H1 (cell line): ENCODE results near the gene ATPAF2. TPM values are rescaled to one million over a fixed set of nuclear protein-coding genes. Genes with fewer than 3 reads are reported as not detected.

Experiments
- CTCF ChIA-PET: fragments of 300-600 bp; sonication (Branson Sonifier 250); formaldehyde crosslinking; loops from one replicate; lab custom pipeline; 2021; ENCODE audit not compliant: partially characterized antibody; lab: Charles Lee
- POLR2A ChIA-PET: fragments of 300-600 bp; sonication (Branson Sonifier 250); formaldehyde crosslinking; loops from one replicate; lab custom pipeline; 2021; ENCODE audit warnings: inconsistent platforms; ENCODE audit not compliant: partially characterized antibody; lab: Charles Lee
- DNase-seq, 2 experiments: peaks; one replicate each; pipeline versions ENCODE4 v3.0.0 to v3.0.0-alpha.2; 2010 to 2022; ENCODE audit warnings: low spot score in 2 of 2, low read depth in 1 of 2, mixed read lengths in 1 of 2
- FAIRE-seq: peaks from 2 replicates; lab custom pipeline; 2011; peaks lifted over from hg19 to GRCh38; lab: Jason Lieb, UNC
- H2AFZ ChIP-seq: 2 replicates; pipeline ENCODE4 v1.8.1; 2012; ENCODE audit warnings: low read length, inconsistent platforms
- H2AK5ac ChIP-seq: 2 replicates; pipeline ENCODE4 v1.6.1; 2013; ENCODE audit warnings: low read depth, low read length
- H2BK120ac ChIP-seq: replicated peaks from 2 replicates; pipeline ENCODE3; 2013; ENCODE audit warnings: low read depth, low read length, inconsistent platforms
- H2BK12ac ChIP-seq: 2 replicates; pipeline ENCODE4 v1.6.1; 2013; ENCODE audit warnings: low read depth, low read length
- H2BK15ac ChIP-seq: 2 replicates; pipeline ENCODE4 v1.6.1; 2013; ENCODE audit warnings: low read length
- H2BK20ac ChIP-seq: 2 replicates; pipeline ENCODE4 v1.6.1; 2013; ENCODE audit warnings: low read length
- H2BK5ac ChIP-seq: 2 replicates; pipeline ENCODE4 v1.6.1; 2013; ENCODE audit warnings: low read depth, low read length
- H3K14ac ChIP-seq: 2 replicates; pipeline ENCODE4 v1.6.1; 2013; ENCODE audit warnings: inconsistent platforms; ENCODE audit not compliant: insufficient read length
- H3K18ac ChIP-seq: 2 replicates; pipeline ENCODE4 v1.6.1; 2013; ENCODE audit warnings: low read length; ENCODE audit errors: extremely low read depth
- H3K23ac ChIP-seq: 2 replicates; pipeline ENCODE4 v1.6.1; 2013; ENCODE audit warnings: inconsistent platforms; ENCODE audit not compliant: insufficient read length
- H3K23me2 ChIP-seq: 2 replicates; pipeline ENCODE4 v1.6.1; 2013; ENCODE audit warnings: low read depth, low read length
- H3K27ac ChIP-seq: 2 replicates; pipeline ENCODE4 v1.6.1; 2011; ENCODE audit warnings: low read depth, low read length, inconsistent platforms
- H3K27me3 ChIP-seq, 4 experiments: replicated peaks in 1 of 4; 1 replicate in 1 of 4; 2 replicates in 3 of 4; pipeline versions ENCODE4 v1.6.1 to v1.8.1; 2011 to 2013; ENCODE audit warnings: low read length in 3 of 4, mild to moderate bottlenecking in 3 of 4, inconsistent platforms in 2 of 4, mixed read lengths in 2 of 4, moderate library complexity in 1 of 4; ENCODE audit not compliant: control insufficient read depth in 3 of 4, insufficient read depth in 3 of 4; ENCODE audit errors: extremely low read depth in 1 of 4
- H3K36me3 ChIP-seq, 4 experiments: 2 replicates each; pipeline versions ENCODE4 v1.6.1 to v1.8.1; 2011 to 2013; ENCODE audit warnings: mild to moderate bottlenecking in 4 of 4, low read length in 3 of 4, moderate library complexity in 2 of 4, control low read depth in 1 of 4, inconsistent platforms in 1 of 4; ENCODE audit not compliant: insufficient read depth in 4 of 4, control insufficient read depth in 2 of 4
- H3K4ac ChIP-seq: replicated peaks from 2 replicates; pipeline ENCODE3; 2013; ENCODE audit warnings: low read length, low read depth, mixed read lengths, inconsistent platforms; ENCODE audit not compliant: insufficient read length
- H3K4me1 ChIP-seq, 4 experiments: replicated peaks in 1 of 4; 1 replicate in 1 of 4; 2 replicates in 3 of 4; pipeline versions ENCODE4 v1.6.1 to v1.8.1; 2011 to 2013; ENCODE audit warnings: low read length in 3 of 4, inconsistent platforms in 2 of 4, mixed read lengths in 1 of 4; ENCODE audit not compliant: insufficient read depth in 4 of 4, control insufficient read depth in 3 of 4
- H3K4me2 ChIP-seq, 2 experiments: 2 replicates each; pipeline versions ENCODE4 v1.6.1 to v1.8.1; 2011 to 2013; ENCODE audit warnings: low read depth in 2 of 2, low read length in 2 of 2, control low read depth in 1 of 2, inconsistent platforms in 1 of 2, mild to moderate bottlenecking in 1 of 2; ENCODE audit not compliant: insufficient read depth in 1 of 2
- H3K4me3 ChIP-seq, 4 experiments: fragments of 200-600, 300-600 bp in 1 of 4; sonication (generic), shearing (Covaris generic), sonication (Bioruptor Twin) in 1 of 4; 2 replicates each; pipeline versions ENCODE4 v1.5.1 to v1.8.1; 2011 to 2016; ENCODE audit warnings: low read length in 4 of 4, low read depth in 3 of 4, control low read depth in 2 of 4, inconsistent platforms in 2 of 4, mild to moderate bottlenecking in 2 of 4, mixed read lengths in 1 of 4, moderate library complexity in 1 of 4; ENCODE audit not compliant: insufficient read depth in 2 of 4; ENCODE audit errors: extremely low read depth in 1 of 4
- H3K56ac ChIP-seq: replicated peaks from 2 replicates; pipeline ENCODE3; 2013; ENCODE audit warnings: low read depth, mild to moderate bottlenecking, mixed read lengths, low read length, inconsistent platforms; ENCODE audit not compliant: insufficient read length
- H3K79me1 ChIP-seq: 2 replicates; pipeline ENCODE4 v1.6.1; 2013; ENCODE audit warnings: low read depth, low read length, control low read depth
- H3K79me2 ChIP-seq, 2 experiments: 2 replicates each; pipeline versions ENCODE4 v1.6.1 to v1.8.1; 2012 to 2013; ENCODE audit warnings: low read length in 2 of 2, mild to moderate bottlenecking in 2 of 2, inconsistent platforms in 1 of 2; ENCODE audit not compliant: insufficient read depth in 2 of 2, control insufficient read depth in 1 of 2
- H3K9ac ChIP-seq, 4 experiments: replicated peaks in 1 of 4; 1 replicate in 1 of 4; 2 replicates in 3 of 4; pipeline versions ENCODE4 v1.6.1 to v1.8.1; 2011 to 2013; ENCODE audit warnings: low read depth in 3 of 4, low read length in 3 of 4, control low read depth in 2 of 4, mild to moderate bottlenecking in 2 of 4, moderate library complexity in 2 of 4, inconsistent platforms in 1 of 4; ENCODE audit errors: extremely low read depth in 1 of 4
- H3K9me3 ChIP-seq, 2 experiments: 2 replicates each; pipeline versions ENCODE4 v1.6.1 to v1.8.1; 2012 to 2013; ENCODE audit warnings: mild to moderate bottlenecking in 2 of 2, moderate library complexity in 2 of 2, control low read depth in 1 of 2, inconsistent platforms in 1 of 2, low read depth in 1 of 2, low read length in 1 of 2, mixed read lengths in 1 of 2; ENCODE audit not compliant: insufficient read depth in 2 of 2
- H4K20me1 ChIP-seq, 2 experiments: replicated peaks in 1 of 2; 2 replicates each; pipeline versions ENCODE3 to v1.8.1; 2011 to 2013; ENCODE audit warnings: inconsistent platforms in 2 of 2, low read length in 2 of 2, mild to moderate bottlenecking in 1 of 2; ENCODE audit not compliant: insufficient read depth in 2 of 2, control insufficient read depth in 1 of 2
- H4K5ac ChIP-seq: 2 replicates; pipeline ENCODE4 v1.6.1; 2013; ENCODE audit warnings: low read length, low read depth, mixed read lengths, inconsistent platforms; ENCODE audit not compliant: insufficient read length
- H4K8ac ChIP-seq: 2 replicates; pipeline ENCODE4 v1.8.0; 2013; ENCODE audit warnings: mild to moderate bottlenecking, moderate library complexity, low read length, inconsistent platforms; ENCODE audit not compliant: insufficient read depth; ENCODE audit errors: extremely low read depth
- H4K91ac ChIP-seq: replicated peaks from 2 replicates; pipeline ENCODE3; 2013; ENCODE audit warnings: low read length, mixed read lengths, inconsistent platforms; ENCODE audit not compliant: insufficient read length
- CBX5 ChIP-seq: fragments of 300-800, 300-1000 bp; sonication (generic); IDR thresholded peaks from 2 replicates; pipeline ENCODE4 v1.7.1; 2016; ENCODE audit warnings: antibody characterized with exemption, low read length, low read depth
- CBX8 ChIP-seq: fragments of 300-800, 300-1000 bp; sonication (generic); IDR thresholded peaks from 2 replicates; pipeline ENCODE4 v1.7.1; 2016; ENCODE audit warnings: low read depth, low read length, borderline replicate concordance
- CREB1 ChIP-seq: IDR thresholded peaks from 2 replicates; pipeline ENCODE4 v1.6.1; 2012; ENCODE audit warnings: inconsistent platforms
- EGR1 ChIP-seq: IDR thresholded peaks from 2 replicates; pipeline ENCODE4 v1.6.1; 2011; ENCODE audit warnings: low read depth, low read length, borderline replicate concordance
- EZH2 ChIP-seq: fragments of 200-600 bp; sonication (generic); IDR thresholded peaks from 2 replicates; pipeline ENCODE4 v1.7.1; 2012; ENCODE audit warnings: low read depth, mild to moderate bottlenecking, moderate library complexity, low read length, inconsistent platforms; ENCODE audit not compliant: severe bottlenecking
- KDM4A ChIP-seq: IDR thresholded peaks from one replicate; pipeline ENCODE4 v1.7.1; 2012; ENCODE audit warnings: low read depth, mild to moderate bottlenecking, moderate library complexity, low read length, inconsistent platforms; ENCODE audit not compliant: severe bottlenecking
- POLR2A ChIP-seq, 2 experiments: IDR thresholded peaks; 1 replicate in 1 of 2; 2 replicates in 1 of 2; pipeline ENCODE4 v1.6.1; 2011; ENCODE audit warnings: low read depth in 2 of 2, low read length in 2 of 2, mild to moderate bottlenecking in 2 of 2; ENCODE audit errors: control extremely low read depth in 1 of 2
- RAD21 ChIP-seq, 2 experiments: IDR thresholded peaks in 1 of 2; conservative IDR thresholded peaks in 1 of 2; 2 replicates each; pipeline ENCODE4 v1.6.1; 2011; ENCODE audit warnings: low read depth in 2 of 2, low read length in 2 of 2, improper control_type of control experiment in 1 of 2, inconsistent platforms in 1 of 2, mild to moderate bottlenecking in 1 of 2, moderate library complexity in 1 of 2
- RFX5 ChIP-seq: IDR thresholded peaks from 2 replicates; pipeline ENCODE4 v1.6.1; 2011; ENCODE audit warnings: low read depth, low read length, improper control_type of control experiment, borderline replicate concordance
- TBP ChIP-seq: IDR thresholded peaks from 2 replicates; pipeline ENCODE4 v1.6.1; 2011; ENCODE audit warnings: low read depth, low read length, improper control_type of control experiment
- TCF12 ChIP-seq: IDR thresholded peaks from 2 replicates; pipeline ENCODE4 v1.6.1; 2011; ENCODE audit warnings: low read depth, mild to moderate bottlenecking, low read length
- WGBS, 2 experiments: shearing (Covaris generic) in 1 of 2; methylation state at CpG; one replicate each; pipeline versions ENCODE4 v1.1.6 to v1.1.7; 2013 to 2015; ENCODE audit warnings: low lambda C conversion rate in 2 of 2, mixed read lengths in 2 of 2, inconsistent platforms in 1 of 2, low coverage in 1 of 2, missing lambda C conversion rate in 1 of 2; ENCODE audit not compliant: insufficient replicate concordance in 2 of 2, insufficient coverage in 1 of 2, insufficient read length in 1 of 2; ENCODE audit errors: extremely low coverage in 1 of 2, missing lambda C conversion rate in 1 of 2; 5-methylcytosine and 5-hydroxymethylcytosine counted together
- polyA plus RNA-seq, 7 experiments: library from polyadenylated mRNA; depleted of rRNA in 3 of 7; stranded (reverse) in 5 of 7; unstranded in 2 of 7; fragments of >200 nt in 5 of 7; fragments of 200-250 nt in 2 of 7; gene quantifications; 1 replicate in 5 of 7; 2 replicates in 1 of 7; 4 replicates in 1 of 7; pipeline versions ENCODE4 v1.2.1 to v1.2.3, GENCODE V29; 2011 to 2013; ENCODE audit warnings: missing spikeins in 2 of 7, mixed read lengths in 2 of 7
- total RNA-seq: library from RNA; stranded (reverse); fragmentation: NEBNext Ultra II Directional; extraction: Animal tissue kit (Norgen Biotek cat#: 25700); gene quantifications from 2 replicates; pipeline ENCODE4 v1.2.1, GENCODE V29; 2021
- TF ChIP-seq, protein P1 (sequence below): IDR thresholded peaks from 2 replicates; pipeline ENCODE4 v1.6.1; 2011; ENCODE audit warnings: low read length, improper control_type of control experiment

ATPAF2 gene
- total and polyA plus RNA-seq, 2 of the 8 experiments (the other 6 are each of a cell fraction or from before 2014, with no cell fraction given) = 19.6 to 22.9 TPM

DNA sequence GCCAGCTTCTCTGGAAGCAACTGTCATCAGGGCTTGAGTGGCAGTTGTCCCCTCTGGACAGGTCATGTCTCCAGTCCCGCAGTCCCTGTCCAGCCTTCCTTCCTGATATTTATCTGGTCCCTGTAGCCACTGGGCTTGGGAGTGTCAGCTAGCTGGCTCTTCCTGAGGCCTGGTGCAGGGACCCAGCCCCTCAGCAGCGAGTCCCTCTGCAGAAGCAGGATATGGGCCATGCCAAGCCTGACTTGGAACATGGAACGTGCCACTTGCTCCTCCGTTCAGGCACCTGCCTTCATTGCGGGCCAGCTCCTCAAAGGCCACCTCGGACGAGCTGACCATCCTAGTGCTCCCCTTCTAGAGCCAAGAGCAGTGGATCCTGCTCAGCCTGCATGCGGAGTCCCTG, 40.0 kb downstream of the ATPAF2 start:
- Histone ChIP-seq H3K4ac (no peak overlapping the region), H3K18ac (no peak overlapping the region), H3K4me1 (peaks cover 0 to 5% (median 0%) of the 10 kb centered on the region in 4 experiments; a peak in 4 of 7 replicates), H4K91ac (no peak overlapping the region), H3K23me2 (no peaks in the 10 kb centered on the region; the same call in 1 of the 2 replicates), H4K5ac (no peak overlapping the region), H3K56ac (no peak overlapping the region), H3K14ac (no peak overlapping the region), H3K4me3 (no peak overlapping the region), H2BK120ac (no peak overlapping the region), H2AFZ (no peak overlapping the region), H3K23ac (no peak overlapping the region), H3K79me2 (no peaks in the 10 kb centered on the region), H3K27ac (no peak overlapping the region), H3K36me3 (no peaks in the 10 kb centered on the region), H2AK5ac (no peak overlapping the region), H2BK5ac (no peak overlapping the region), H3K9me3 (no peaks in the 10 kb centered on the region), H3K79me1 (no peaks in the 10 kb centered on the region), H4K20me1 (peaks cover 0 to 5% of the 10 kb centered on the region in 2 experiments), H4K8ac (0 out of 2 replicates have a peak overlapping the region, but pooled peaks have one; percentile 11), H3K9ac (no peak overlapping the region), H3K4me2 (no peak overlapping the region), H2BK15ac (no peak overlapping the region), H3K27me3 (no peaks in the 10 kb centered on the region), H2BK20ac (no peak overlapping the region), H2BK12ac (no peak overlapping the region)
- DNase-seq = no peak
- WGBS, 2 experiments = 88% methylated on average over 8 of the region's 8 CpGs; no CpG with 5 or more reads in 1 of the 2 experiments
- ChIA-PET POLR2A (interaction anchor here (0.8 kb wide), 1 partner anchor 40 kb away, joined by 3 read pairs; the partner anchor contains the start of gene ATPAF2), CTCF (interaction anchor here (1.1 to 3.2 kb wide), 4 partner anchors 8 to 108 kb away, joined by 3 to 21 read pairs (median 9); no protein-coding TSS in a partner anchor)
- FAIRE-seq = no peak
- TF ChIP-seq KDM4A = no peak
- TF ChIP-seq POLR2A (IDR thresholded peaks at IDR 0.05; ENCODE audit: control extremely low read depth in 1 of 2, low read depth in 2 of 2, low read length in 2 of 2) = no peak
- no peak for TF ChIP-seq EGR1
- no peak for TF ChIP-seq TBP
- no peak for TF ChIP-seq RAD21 (IDR thresholded peaks at IDR 0.05 in 1 of 2, conservative IDR thresholded peaks at IDR 0.05 in 1 of 2; ENCODE audit: low read depth in 2 of 2, low read length in 2 of 2)
- TF ChIP-seq EZH2 = no peak
- TF ChIP-seq, protein P1, sequence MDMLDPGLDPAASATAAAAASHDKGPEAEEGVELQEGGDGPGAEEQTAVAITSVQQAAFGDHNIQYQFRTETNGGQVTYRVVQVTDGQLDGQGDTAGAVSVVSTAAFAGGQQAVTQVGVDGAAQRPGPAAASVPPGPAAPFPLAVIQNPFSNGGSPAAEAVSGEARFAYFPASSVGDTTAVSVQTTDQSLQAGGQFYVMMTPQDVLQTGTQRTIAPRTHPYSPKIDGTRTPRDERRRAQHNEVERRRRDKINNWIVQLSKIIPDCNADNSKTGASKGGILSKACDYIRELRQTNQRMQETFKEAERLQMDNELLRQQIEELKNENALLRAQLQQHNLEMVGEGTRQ = no peak
- TF ChIP-seq TCF12 = no peak
- TF ChIP-seq CBX8 = no peak
- no peak for TF ChIP-seq CBX5
- TF ChIP-seq RFX5 = no peak
- TF ChIP-seq CREB1 = no peak
